ENCODE results near the gene ATL2.
"Not testable (repeated sequence)": the region's sequence is repeated elsewhere in the genome, so short reads cannot be mapped to it uniquely, and the experiment has no call there.

Gene ATL2

GRCh38 chr2:38377050-38377828 is at the start of gene ATL2:
ATL2 (minus strand) TSS chr2:38377273; CDS start chr2:38377260, 13 bp downstream.
- FAIRE-seq, result no peak

- FAIRE-seq, result no peak
Measured at GRCh38 chr2:38423763-38424162, 46.7 kb upstream of the ATL2 start.

- FAIRE-seq, result no peak
Measured at GRCh38 chr2:38421274-38422056, 44.4 kb upstream of the ATL2 start.

- no peak for FAIRE-seq
Measured at GRCh38 chr2:38419499-38419898, 42.4 kb upstream of the ATL2 start.

DNA sequence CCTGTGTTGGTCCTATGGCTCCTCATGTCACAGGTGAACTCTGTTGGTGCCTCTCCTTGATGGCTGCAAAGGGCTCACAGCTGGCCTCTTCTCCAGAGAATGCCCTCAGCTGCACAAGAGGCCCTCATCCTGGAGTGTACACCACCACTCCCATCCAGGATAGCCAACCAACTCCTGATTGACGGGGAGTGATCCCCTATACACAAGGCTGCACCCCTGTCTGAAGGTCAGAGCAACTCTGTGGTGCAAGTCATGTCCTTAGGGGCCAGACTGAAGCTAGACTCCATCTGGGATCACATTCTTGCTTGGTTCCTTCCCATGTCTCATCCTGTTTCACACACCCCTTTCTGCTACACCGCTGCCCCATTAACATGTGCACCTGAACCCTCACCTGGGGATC is 41.7 kb upstream of the ATL2 start:
- FAIRE-seq, result no peak

GRCh38 chr2:38417745-38418689 is 40.9 kb upstream of the ATL2 start:
- FAIRE-seq, result no peak

DNA sequence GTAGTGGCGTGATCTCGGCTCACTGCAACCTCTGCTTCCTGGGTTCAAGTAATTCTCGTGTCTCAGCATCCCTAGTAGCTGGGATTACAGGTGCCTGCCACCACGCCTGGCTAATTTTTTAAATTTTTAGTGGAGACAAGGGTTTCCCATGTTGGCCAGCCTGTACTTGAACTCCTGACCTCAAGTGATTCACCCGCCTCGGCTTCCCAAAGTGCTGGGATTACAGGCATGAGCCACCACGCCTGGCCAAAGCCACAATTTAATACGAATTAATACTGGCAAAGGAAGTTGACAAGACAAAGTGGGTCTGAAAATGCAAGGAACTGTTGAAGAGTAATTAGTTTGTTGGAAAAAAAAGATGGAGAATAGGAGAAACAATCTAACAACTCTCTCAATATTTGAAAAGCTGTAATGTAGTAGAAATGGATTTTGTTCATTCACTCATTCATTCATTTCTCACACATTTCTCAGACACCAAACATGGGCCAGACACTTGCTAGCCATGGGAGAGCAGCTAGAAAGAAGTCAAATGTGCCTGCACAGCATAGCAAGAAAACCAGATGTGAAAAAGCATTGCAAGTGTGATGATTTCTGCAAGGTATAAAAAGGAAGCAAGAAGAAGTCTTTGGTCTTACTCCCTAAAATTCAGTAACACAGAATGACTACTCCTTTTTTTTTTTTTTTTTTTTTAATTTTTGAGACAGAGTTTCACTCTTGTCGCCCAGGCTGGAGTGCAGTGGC is 39.4 kb upstream of the ATL2 start:
- no peak for FAIRE-seq

DNA sequence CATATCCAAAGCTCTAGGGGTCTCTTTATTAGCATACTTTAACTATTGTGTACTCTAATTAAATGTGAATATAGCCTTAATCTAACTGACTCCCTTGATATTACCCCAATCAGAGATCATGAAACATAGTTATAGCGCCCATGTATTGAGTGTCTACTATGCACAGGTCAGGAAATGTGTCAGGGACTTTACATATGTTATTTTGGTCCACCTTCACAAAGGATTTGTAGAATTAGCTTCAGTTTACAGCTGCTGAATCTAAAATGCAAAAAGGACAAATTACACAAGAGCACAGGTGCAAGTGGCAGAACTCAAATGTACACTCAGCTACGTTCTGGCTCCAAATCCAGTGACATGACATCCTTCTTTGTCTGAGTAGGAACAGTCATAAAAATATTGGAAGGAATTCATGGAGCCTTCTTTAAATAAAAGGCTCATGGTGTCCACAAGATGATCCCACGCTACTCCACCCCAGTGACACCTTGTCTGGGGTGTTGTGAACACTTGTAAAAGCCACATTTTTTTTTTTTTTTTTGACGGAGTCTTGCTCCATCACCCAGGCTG is 38.7 kb upstream of the ATL2 start:
- FAIRE-seq, result no peak

GRCh38 chr2:38415023-38415422 is 38.0 kb upstream of the ATL2 start:
- FAIRE-seq, result no peak

DNA sequence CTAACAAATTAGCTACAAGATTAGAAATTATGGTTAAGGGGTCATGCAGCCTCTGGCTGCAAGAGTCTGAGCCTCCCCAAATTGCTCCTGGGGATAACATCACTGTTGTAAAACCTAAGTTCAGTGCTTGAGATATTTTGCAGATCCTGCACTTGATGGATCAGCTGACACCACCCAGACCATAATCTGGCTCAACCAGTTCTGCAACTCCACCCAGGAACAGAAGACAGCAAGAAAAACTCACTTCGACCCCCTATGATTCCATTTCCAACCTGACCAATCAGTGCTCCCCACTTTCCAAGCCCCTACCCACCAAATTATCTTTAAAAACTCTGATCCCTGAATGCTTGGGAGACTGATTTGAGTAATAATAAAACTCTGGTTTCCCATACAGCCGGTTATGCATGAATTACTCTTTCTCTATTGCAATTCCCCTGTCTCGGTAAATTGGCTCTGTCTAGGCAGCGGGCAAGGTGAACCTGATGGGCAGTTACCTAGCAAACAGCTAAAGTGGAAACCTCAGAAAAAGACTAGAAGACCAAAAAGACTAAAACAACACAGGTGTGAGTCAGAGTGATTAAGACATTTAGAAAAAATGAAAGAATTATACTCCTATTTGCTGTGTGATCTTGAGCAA is 35.3 kb upstream of the ATL2 start:
- not testable (repeated sequence) for FAIRE-seq

DNA sequence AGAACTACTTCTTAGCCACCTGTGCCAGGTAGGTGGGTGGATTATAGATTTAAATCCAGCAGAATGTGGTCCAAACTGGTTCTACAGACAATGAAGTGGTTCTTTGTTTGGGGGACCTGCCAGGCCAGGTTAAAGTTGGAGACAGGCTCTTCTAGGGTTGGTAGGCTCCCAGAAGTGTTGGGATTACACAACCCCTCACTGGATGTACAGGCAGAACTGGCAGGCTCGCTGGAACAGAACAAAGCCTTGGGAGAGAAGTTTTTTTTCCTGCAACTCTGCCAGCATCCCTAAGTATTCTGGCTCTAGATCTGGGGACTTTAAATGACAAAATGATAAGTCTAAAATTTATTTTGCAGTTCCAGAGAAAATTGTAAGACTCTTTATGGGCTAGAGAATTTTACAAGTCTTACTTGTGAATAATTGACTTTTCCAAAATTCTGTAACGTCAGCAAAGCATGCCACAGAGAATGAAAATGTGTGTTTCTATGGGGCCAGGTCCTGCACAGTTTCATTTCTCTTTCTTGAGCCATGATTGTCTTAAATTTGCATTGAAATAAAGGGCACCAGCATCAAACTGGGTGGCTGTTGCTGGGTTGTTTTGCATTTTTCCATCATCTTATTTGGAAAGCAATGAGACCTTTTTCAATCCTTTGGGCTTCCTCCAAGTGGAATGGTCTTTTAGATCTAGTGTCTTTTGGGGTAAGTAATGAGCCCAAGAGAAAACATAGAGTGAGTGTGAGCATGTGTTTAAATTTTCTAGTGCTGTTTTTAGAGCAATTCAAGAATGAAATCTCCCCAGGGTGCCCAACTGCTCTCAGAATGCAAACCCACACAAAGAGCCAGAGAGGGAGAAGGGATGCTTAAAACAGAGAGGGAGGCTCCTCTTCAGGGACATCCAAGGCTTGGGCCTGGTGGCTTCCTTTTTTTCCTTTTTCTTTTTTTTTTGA is 32.4 kb upstream of the ATL2 start:
- no peak for FAIRE-seq

GRCh38 chr2:38407111-38407682 is 30.1 kb upstream of the ATL2 start:
- FAIRE-seq, result no peak

DNA sequence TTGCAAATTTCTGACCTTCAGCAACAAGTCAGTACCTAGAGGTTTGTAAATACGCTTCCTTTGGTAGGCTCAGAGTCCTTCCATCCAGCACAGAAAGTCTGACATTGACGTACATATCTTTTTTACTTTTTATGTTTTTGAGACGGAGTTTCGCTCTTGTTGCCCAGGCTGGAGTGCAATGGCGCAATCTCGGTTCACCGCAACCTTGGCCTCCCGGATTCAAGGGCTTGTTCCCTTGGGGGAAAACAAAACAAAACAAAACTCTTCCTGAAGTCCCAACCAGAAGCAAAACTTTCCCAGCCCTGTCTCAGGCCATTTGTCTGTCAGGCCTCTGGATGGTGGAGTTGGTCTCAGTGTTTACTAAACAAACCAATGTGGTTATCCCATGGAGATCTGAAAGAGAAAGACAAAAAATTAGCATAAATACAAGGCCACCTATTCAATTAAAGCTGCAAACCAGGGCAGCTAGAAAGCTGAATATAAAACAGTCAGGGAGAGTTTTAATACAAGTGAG is 29.6 kb upstream of the ATL2 start:
- FAIRE-seq, result no peak

DNA sequence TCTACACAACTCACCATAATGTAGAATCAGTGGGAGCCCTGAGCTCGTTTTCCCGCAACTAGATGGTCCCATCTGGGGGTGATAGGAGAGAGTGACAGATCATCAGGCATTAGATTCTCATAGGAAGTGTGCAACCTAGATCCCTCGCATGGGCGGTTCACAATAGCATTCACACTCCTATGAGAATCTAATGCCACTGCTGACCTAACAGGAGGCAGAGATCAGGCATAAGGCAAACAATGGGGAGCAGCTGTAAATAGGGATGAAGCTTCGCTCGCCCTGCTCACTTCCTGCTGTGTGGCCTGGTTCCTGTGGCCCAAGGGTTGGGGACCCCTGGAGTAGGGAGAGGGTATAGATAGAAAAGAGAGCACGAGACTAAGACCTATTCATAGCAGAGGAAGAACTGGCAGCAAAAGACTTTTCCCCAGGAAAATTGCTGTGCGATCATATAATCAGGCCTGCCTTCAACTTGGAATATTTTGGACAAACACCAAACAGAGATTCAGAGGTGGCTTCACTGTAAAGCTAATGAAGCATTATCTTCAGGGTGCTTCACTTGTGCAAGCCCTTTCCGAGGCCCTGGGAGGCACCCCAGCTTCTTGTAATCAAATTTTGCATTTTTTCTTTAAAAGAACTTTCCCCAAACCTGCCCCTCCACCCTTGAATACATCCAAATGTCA is 29.0 kb upstream of the ATL2 start:
- FAIRE-seq, result no peak

- no peak for FAIRE-seq
Measured at GRCh38 chr2:38400513-38400912, 23.4 kb upstream of the ATL2 start.

- FAIRE-seq, result no peak
Measured at GRCh38 chr2:38398739-38399138, 21.7 kb upstream of the ATL2 start.

- FAIRE-seq, result no peak
Measured at GRCh38 chr2:38394903-38395341, 17.8 kb upstream of the ATL2 start.

DNA sequence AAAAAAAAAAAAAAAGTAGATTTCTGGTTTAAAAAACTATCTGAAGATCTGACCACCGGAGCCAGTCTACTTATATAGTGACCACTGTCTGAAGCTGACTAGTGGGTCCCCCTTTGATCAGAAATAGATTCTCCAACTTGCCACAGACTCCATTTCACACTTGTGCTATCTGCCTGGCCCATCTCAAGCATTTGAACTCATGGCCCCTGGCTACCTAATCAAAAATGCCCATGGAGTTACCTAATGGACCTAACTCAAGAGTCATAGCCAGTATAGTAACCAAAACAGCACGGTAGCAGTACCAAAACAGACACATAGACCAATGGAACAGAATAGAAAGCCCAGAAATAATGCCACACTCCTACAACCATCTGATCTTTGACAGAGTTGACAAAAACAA is 17.0 kb upstream of the ATL2 start:
- FAIRE-seq, result no peak

GRCh38 chr2:38390947-38391346 is 13.9 kb upstream of the ATL2 start:
- FAIRE-seq, result no peak

Data from colon (tissue), 2 donors.